ENCODE measurements around the gene KRTAP2-4.
"Not testable (repeated sequence)": the region's sequence is repeated elsewhere in the genome, so short reads cannot be mapped to it uniquely, and the experiment has no call there.

DNA sequence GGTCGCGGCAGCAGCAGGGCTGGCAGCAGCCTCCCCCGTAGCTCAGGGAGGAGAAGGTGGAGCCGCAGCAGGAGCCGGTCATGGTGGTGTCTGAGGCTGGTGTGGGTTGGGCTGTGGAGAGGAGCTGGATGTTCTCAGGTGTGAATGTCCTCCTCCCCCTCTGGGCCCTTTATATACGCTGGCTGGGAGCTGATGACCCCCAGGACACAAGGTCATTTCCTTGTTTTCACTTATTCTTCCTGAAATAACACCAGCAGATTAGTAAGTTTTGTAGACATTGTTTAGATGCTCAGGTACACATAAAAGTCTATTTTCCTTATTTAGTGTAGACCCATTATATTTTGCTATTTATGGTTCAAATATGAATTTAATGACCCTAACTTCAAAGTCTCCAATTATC is 10.5 kb downstream of the KRTAP2-4 start, which contains the start of gene KRTAP2-2:
- not testable (repeated sequence) for TF ChIP-seq POLR2AphosphoS5 (IDR thresholded peaks at IDR 0.05; ENCODE audit: insufficient read depth, low read depth, low read length); EZH2 (IDR thresholded peaks at IDR 0.05; ENCODE audit: borderline replicate concordance, low read depth, low read length, severe bottlenecking); POLR2A (IDR thresholded peaks at IDR 0.05; ENCODE audit: low read depth, low read length); GATA2 (IDR thresholded peaks at IDR 0.05; ENCODE audit: insufficient read depth, insufficient read length, low read depth, low read length); FOS (IDR thresholded peaks at IDR 0.05; ENCODE audit: borderline replicate concordance, insufficient read depth, low read length)
- TF ChIP-seq, protein P1, sequence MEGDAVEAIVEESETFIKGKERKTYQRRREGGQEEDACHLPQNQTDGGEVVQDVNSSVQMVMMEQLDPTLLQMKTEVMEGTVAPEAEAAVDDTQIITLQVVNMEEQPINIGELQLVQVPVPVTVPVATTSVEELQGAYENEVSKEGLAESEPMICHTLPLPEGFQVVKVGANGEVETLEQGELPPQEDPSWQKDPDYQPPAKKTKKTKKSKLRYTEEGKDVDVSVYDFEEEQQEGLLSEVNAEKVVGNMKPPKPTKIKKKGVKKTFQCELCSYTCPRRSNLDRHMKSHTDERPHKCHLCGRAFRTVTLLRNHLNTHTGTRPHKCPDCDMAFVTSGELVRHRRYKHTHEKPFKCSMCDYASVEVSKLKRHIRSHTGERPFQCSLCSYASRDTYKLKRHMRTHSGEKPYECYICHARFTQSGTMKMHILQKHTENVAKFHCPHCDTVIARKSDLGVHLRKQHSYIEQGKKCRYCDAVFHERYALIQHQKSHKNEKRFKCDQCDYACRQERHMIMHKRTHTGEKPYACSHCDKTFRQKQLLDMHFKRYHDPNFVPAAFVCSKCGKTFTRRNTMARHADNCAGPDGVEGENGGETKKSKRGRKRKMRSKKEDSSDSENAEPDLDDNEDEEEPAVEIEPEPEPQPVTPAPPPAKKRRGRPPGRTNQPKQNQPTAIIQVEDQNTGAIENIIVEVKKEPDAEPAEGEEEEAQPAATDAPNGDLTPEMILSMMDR (IDR thresholded peaks at IDR 0.05; ENCODE audit: extremely low read depth in 1 of 2, insufficient read depth in 1 of 2, low read depth in 1 of 2, low read length in 2 of 2) = not testable (repeated sequence)
